T follicular helper cell (primary cell): ENCODE data around the gene LSM5.

Experiments
- DNase-seq: peaks from one replicate; pipeline ENCODE4 v3.0.0-alpha.2; 2020; ENCODE audit warnings: low read depth

The LSM5 gene

GRCh38 chr7:32462451-32462850, 27.7 kb downstream of the LSM5 start:
- no peak for DNase-seq

DNA sequence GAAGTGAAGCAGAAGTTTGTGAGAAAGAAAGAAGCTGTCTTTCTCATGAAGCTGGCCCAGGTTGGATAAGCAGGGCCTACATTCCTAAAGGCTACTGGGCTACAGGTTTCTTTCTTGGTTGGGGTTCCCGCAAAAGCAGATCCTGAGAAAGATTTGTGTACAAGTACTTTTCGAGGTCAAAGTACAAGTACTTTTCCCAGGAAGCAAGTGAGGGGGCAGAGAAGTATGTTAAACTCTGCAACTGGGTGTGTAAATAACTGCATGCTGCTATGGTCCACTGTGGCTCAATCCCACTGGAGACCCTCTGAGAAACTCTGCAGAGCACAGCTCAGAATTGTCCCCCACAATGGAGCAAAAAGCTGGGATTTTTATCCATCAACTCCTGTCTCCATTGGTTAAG, 28.7 kb downstream of the LSM5 start:
- no peak for DNase-seq

DNA sequence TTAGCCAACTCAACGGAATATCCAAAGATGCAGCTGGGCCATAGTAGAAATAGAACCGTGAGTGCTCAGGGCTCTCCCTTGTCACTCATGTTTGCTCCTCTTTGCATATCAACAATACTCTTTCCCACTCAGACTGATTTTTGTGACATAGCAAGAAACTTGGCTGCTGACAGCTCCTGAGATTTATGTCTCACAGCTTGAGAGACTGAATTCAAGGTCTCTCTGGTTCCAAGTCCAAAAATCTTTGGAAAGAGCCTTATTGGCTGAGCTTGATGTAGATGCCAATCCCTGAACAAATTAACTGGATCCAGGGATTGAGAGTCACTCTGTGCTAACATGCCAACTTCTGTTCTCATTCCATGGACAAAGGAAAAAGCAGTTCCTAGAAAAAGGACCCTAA, 30.4 kb downstream of the LSM5 start:
- DNase-seq: no peak

- DNase-seq: no peak
Observed at GRCh38 chr7:32458025-32458424, 32.2 kb downstream of the LSM5 start.

- no peak for DNase-seq
Observed at GRCh38 chr7:32453341-32454011, 36.7 kb downstream of the LSM5 start.

DNA sequence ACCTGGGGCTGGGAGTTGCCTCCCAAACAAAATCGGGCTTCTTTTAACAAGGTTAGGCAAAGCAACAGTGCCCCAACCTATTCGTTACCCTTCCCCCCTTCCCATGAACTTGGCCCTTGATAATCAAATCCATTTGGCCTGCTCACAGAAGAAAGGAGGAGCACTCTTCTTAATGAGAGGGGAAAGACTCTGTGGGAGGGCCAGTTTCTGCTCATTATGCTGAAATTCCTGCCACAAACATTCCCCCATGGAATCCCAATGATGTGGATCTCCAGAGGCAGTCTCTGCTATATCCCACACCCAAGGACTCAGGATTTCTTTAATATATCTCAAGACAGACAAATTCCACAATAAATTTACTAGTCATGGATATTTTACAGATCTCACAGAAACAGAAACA, 43.0 kb downstream of the LSM5 start:
- DNase-seq: no peak

DNA sequence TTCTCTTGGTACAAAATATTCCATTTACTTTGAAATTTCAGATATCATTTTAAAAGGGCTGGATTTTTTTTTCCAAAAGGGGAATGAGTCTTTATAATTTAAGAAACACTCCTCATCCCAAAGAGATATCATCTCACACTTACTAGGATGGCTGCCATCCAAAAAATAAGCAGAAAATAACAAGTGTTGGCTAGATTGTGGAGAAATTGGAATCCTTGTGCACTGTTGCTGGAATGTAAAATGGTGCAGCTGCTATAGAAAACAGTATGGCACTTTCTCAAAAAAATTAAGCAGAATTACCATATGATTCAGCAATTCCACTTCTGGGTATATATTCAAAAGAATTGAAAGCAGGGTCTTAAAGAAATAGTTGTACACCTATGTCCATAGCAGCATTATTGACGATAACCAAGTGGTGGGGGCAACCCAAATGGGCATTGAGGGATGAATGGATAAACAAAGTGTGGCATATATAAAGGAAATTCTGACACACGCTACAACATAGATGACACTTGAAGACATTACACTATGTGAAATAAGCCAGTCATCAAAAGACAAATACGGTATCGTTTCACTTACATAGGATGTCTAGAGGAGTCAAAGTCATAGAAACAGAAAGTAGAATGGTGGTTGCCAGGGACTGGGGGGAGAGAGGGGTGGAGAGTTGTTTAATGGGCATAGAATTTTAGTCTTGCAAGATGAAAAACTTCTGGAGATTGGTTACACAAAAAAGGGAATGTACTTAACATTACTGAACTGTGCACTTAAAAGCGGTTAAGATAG, 53.8 kb downstream of the LSM5 start:
- DNase-seq: no peak
